Epithelial cell of proximal tubule (primary cell): ENCODE results near the gene CHN2. TPM values are rescaled to one million over a fixed set of nuclear protein-coding genes. Genes with fewer than 3 reads are reported as not detected.

Source experiments
- DNase-seq: peaks from one replicate; pipeline ENCODE4 v3.0.0-alpha.2; 2011; ENCODE audit warnings: low read depth
- H3K4me3 ChIP-seq: 2 replicates; pipeline ENCODE4 v1.5.1; 2011; ENCODE audit warnings: low read depth, mild to moderate bottlenecking, low read length
- CTCF ChIP-seq: conservative IDR thresholded peaks from 2 replicates; pipeline ENCODE4 v1.5.1; 2012; ENCODE audit warnings: low read depth, mild to moderate bottlenecking, low read length
- total RNA-seq: library from RNA; depleted of rRNA; stranded (reverse); fragments of >200 nt; gene quantifications from 2 replicates; pipeline ENCODE4 v1.2.3, GENCODE V29; 2015

CHN2 gene
- total RNA-seq, 1 donor from 2014 or later = 0.35 TPM

GRCh38 chr7:29247224-29247962 lies 52.8 kb downstream of the CHN2 start:
- TF ChIP-seq CTCF = no peak
- DNase-seq = no peak
- H3K4me3 ChIP-seq = no peak overlapping the region

- H3K4me3 ChIP-seq = no peak overlapping the region
- TF ChIP-seq CTCF = no peak
- no peak for DNase-seq
These were observed 53.3 kb downstream of the CHN2 start for GRCh38 chr7:29247963-29248236.

- TF ChIP-seq CTCF = no peak
- DNase-seq = no peak
- H3K4me3 ChIP-seq = no peak overlapping the region
These were observed 54.3 kb downstream of the CHN2 start for GRCh38 chr7:29248713-29249382.

GRCh38 chr7:29249383-29249750 lies 54.8 kb downstream of the CHN2 start:
- no peak for TF ChIP-seq CTCF
- H3K4me3 ChIP-seq = no peak overlapping the region
- DNase-seq = no peak

- TF ChIP-seq CTCF = no peak
- DNase-seq = no peak
- no peak overlapping the region for H3K4me3 ChIP-seq
These were observed 55.3 kb downstream of the CHN2 start for GRCh38 chr7:29249860-29250259.

- no peak overlapping the region for H3K4me3 ChIP-seq
- TF ChIP-seq CTCF = no peak
- no peak for DNase-seq
These were observed 58.6 kb downstream of the CHN2 start for GRCh38 chr7:29253225-29253624.

- no peak for DNase-seq
- no peak for TF ChIP-seq CTCF
These were observed 60.0 kb downstream of the CHN2 start for GRCh38 chr7:29254591-29254990.

More at GRCh38 chr7:29254591-29254990, 60.0 kb downstream of the CHN2 start:
- H3K4me3 ChIP-seq = no peak overlapping the region
